Sigmoid colon (tissue), 4 donors: Measurements from ENCODE around the gene CNTN4.

Experiments used
- POLR2A ChIP-seq, 2 donors: fragments of 450-650 bp; IDR thresholded peaks; one replicate each; pipeline ENCODE4 v1.6.1; 2016; ENCODE audit warnings: antibody characterized with exemption in 2 of 2, mild to moderate bottlenecking in 2 of 2, moderate library complexity in 2 of 2
- POLR2AphosphoS5 ChIP-seq, 4 donors: sonication (generic); formaldehyde crosslinking; IDR thresholded peaks; one replicate each; pipeline ENCODE4 v1.6.1; 2017; ENCODE audit warnings: antibody characterized with exemption in 4 of 4

DNA sequence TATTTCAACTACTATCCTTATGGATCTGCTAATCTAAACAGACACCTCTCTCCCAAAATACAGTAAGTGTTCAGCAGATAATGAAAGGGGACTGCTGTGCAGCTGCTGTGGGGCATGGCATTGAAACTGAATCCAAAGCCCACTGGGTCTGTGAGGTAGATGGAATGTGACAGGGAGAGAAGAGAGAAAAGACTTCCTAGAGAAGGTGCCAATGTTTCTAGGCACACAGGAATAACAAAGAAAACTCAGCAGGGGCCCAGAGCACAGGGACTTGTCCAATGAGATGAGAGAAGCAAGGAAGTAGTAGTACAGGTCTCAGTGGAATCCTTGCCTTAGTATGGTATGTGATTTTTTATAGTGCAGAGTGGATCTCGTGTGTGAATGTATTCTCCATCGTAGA lies 553.7 kb downstream of the CNTN4 start:
- TF ChIP-seq POLR2A (IDR thresholded peaks at IDR 0.05), result no peak
- TF ChIP-seq POLR2AphosphoS5 (IDR thresholded peaks at IDR 0.05), result no peak
